Sigmoid colon (tissue), 4 donors: ENCODE data around the gene GOLGA6A.

Experiments used
- EP300 ChIP-seq, 4 donors: sonication (generic); formaldehyde crosslinking; IDR thresholded peaks; one replicate each; pipeline ENCODE4 v1.6.1; 2017; ENCODE audit warnings: antibody characterized with exemption in 4 of 4
- POLR2A ChIP-seq, 2 donors: fragments of 450-650 bp; IDR thresholded peaks; one replicate each; pipeline ENCODE4 v1.6.1; 2016; ENCODE audit warnings: antibody characterized with exemption in 2 of 2, mild to moderate bottlenecking in 2 of 2, moderate library complexity in 2 of 2
- POLR2AphosphoS5 ChIP-seq, 4 donors: sonication (generic); formaldehyde crosslinking; IDR thresholded peaks; one replicate each; pipeline ENCODE4 v1.6.1; 2017; ENCODE audit warnings: antibody characterized with exemption in 4 of 4
- TF ChIP-seq, protein P1 (sequence below), 4 experiments: fragments of 450-650 bp in 3 of 4; fragments of 200-600 bp in 1 of 4; IDR thresholded peaks; one replicate each; pipeline ENCODE4 v1.5.1; 2016 to 2019; ENCODE audit warnings: antibody characterized with exemption in 4 of 4, mild to moderate bottlenecking in 3 of 4, moderate library complexity in 2 of 4

- TF ChIP-seq POLR2A (IDR thresholded peaks at IDR 0.05) = no peak
- TF ChIP-seq, protein P1, sequence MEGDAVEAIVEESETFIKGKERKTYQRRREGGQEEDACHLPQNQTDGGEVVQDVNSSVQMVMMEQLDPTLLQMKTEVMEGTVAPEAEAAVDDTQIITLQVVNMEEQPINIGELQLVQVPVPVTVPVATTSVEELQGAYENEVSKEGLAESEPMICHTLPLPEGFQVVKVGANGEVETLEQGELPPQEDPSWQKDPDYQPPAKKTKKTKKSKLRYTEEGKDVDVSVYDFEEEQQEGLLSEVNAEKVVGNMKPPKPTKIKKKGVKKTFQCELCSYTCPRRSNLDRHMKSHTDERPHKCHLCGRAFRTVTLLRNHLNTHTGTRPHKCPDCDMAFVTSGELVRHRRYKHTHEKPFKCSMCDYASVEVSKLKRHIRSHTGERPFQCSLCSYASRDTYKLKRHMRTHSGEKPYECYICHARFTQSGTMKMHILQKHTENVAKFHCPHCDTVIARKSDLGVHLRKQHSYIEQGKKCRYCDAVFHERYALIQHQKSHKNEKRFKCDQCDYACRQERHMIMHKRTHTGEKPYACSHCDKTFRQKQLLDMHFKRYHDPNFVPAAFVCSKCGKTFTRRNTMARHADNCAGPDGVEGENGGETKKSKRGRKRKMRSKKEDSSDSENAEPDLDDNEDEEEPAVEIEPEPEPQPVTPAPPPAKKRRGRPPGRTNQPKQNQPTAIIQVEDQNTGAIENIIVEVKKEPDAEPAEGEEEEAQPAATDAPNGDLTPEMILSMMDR (IDR thresholded peaks at IDR 0.05) = no peak
- TF ChIP-seq EP300 (IDR thresholded peaks at IDR 0.05) = no peak
- no peak for TF ChIP-seq POLR2AphosphoS5 (IDR thresholded peaks at IDR 0.05)
Measured at GRCh38 chr15:74055804-74056203, 26.5 kb downstream of the GOLGA6A start.
